Vagina (tissue), 2 donors: Measurements from ENCODE around the gene ZNF528.

Experiments
- CTCF ChIP-seq, 3 experiments: fragments of 450-650 bp in 2 of 3; fragments of 200-600 bp in 1 of 3; sonication (generic) in 1 of 3; IDR thresholded peaks; one replicate each; pipeline ENCODE4 v1.5.1; 2017 to 2019; ENCODE audit warnings: antibody characterized with exemption in 3 of 3, mild to moderate bottlenecking in 2 of 3, moderate library complexity in 2 of 3
- POLR2A ChIP-seq, 2 donors: fragments of 450-650 bp; IDR thresholded peaks; one replicate each; pipeline ENCODE4 v1.6.1; 2017; ENCODE audit warnings: antibody characterized with exemption in 2 of 2, mild to moderate bottlenecking in 2 of 2, moderate library complexity in 2 of 2

- TF ChIP-seq CTCF (IDR thresholded peaks at IDR 0.05) (no peak), POLR2A (IDR thresholded peaks at IDR 0.05) (no peak)
Measured at GRCh38 chr19:52398081-52398441, 412 bp downstream of the ZNF528 start.
